HG03196 (cell line): ENCODE data around the gene TIMMDC1.
"Not testable (repeated sequence)": the region's sequence is repeated elsewhere in the genome, so short reads cannot be mapped to it uniquely, and the experiment has no call there.

ENCODE experiments used
- ATAC-seq: cut with Tn5 transposase; IDR thresholded peaks from one replicate; pipeline ENCODE4 v1.9.1; 2021; ENCODE audit not compliant: unreplicated experiment

Gene TIMMDC1

GRCh38 chr3:119553823-119554415 lies 55.6 kb downstream of the TIMMDC1 start:
- ATAC-seq, result no peak

- ATAC-seq, result no peak
Measured at GRCh38 chr3:119555309-119555735, 57.0 kb downstream of the TIMMDC1 start.

GRCh38 chr3:119555929-119556328 lies 57.6 kb downstream of the TIMMDC1 start:
- no peak for ATAC-seq

- no peak for ATAC-seq
Measured at GRCh38 chr3:119557192-119557876, 59.0 kb downstream of the TIMMDC1 start.

GRCh38 chr3:119557877-119558269 lies 59.5 kb downstream of the TIMMDC1 start:
- no peak for ATAC-seq

- ATAC-seq, result no peak
Measured at GRCh38 chr3:119558626-119559317, 60.4 kb downstream of the TIMMDC1 start.

- peak; percentile 50 for ATAC-seq
Measured at GRCh38 chr3:119559441-119559963, 61.2 kb downstream of the TIMMDC1 start, which contains the start of gene CD80. Gene CD80 (minus strand): TSS chr3:119559614. CDS start chr3:119557728, 1,886 bp downstream.

- ATAC-seq, result no peak
Measured at GRCh38 chr3:119560160-119560559, 61.8 kb downstream of the TIMMDC1 start.

GRCh38 chr3:119562307-119562961 lies 64.1 kb downstream of the TIMMDC1 start:
- peak; percentile 86 for ATAC-seq

- ATAC-seq, result not testable (repeated sequence)
Measured at GRCh38 chr3:119563334-119563733, 65.0 kb downstream of the TIMMDC1 start.

GRCh38 chr3:119569156-119569555 lies 70.8 kb downstream of the TIMMDC1 start:
- no peak for ATAC-seq

GRCh38 chr3:119570229-119570628 lies 71.9 kb downstream of the TIMMDC1 start:
- ATAC-seq, result no peak

- no peak for ATAC-seq
Measured at GRCh38 chr3:119571230-119571629, 72.9 kb downstream of the TIMMDC1 start.

- ATAC-seq, result no peak
Measured at GRCh38 chr3:119571688-119572087, 73.3 kb downstream of the TIMMDC1 start.
